Renal cortical epithelial cell (primary cell): ENCODE measurements around the gene ERN1. TPM values are rescaled to one million over a fixed set of nuclear protein-coding genes. Genes with fewer than 3 reads are reported as not detected.

Source experiments
- DNase-seq: peaks from one replicate; pipeline ENCODE4 v3.0.0-alpha.2; 2011; ENCODE audit warnings: low read depth
- total RNA-seq: library from RNA; depleted of rRNA; stranded (reverse); fragments of >200 nt; gene quantifications from 2 replicates; pipeline ENCODE4 v1.2.3, GENCODE V29; 2014

ERN1 gene
- total RNA-seq, 1 donor from 2014 or later: 10.6 TPM

DNA sequence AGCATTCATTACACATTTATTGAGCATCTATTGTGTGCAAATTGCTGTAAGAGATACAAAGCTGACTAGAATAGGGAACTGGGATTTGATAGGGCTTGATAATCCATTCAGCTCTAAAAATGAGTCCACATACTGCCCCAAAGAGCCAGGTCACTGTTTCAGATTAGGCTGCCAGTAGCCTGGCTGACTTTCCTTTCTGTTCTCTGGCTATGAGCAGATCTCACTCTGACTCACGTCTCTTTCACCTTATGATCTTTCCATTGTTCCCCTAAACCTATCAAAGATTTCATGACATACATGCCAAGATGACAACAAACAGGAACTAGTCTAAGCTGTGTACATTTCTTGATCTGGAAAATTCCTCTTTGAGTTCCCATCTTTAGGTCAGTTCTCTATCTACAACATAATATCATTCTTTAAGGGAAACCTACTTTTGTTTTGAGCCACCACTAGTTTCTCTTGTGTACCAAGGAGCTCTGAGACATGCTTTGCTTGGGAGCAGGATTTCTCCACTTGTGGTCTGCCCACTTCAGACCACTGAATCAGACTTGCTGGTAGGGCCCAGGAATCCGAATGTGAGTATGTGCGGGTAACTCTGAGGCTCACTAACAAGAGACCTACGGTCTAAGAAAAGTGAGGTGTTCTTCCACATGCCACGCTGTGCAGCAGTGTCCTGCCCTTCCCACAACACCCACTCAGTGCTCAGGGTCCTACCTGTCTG is 68.6 kb downstream of the ERN1 start:
- DNase-seq: peak; percentile 70

DNA sequence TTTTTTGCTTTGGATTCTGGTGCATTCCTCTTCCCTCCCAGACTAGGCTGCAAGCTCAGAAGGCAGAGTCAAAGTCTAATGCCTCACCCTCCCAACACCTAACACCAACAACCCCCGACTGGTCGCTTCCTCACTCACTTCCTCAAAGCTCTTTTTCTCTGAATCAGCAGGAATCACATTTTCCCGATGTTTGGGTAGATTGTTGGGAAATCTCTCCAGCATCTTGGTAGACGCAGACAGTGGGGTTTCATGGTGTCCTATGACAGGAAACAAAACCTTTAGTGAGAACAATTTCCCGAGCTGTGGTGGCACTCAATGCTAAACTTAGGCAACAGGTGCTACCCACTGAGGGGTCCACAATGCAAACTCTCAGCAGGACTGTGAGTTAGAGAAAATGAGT is 69.6 kb downstream of the ERN1 start:
- DNase-seq: no peak

GRCh38 chr17:64059756-64060155 is 70.2 kb downstream of the ERN1 start:
- no peak for DNase-seq

DNA sequence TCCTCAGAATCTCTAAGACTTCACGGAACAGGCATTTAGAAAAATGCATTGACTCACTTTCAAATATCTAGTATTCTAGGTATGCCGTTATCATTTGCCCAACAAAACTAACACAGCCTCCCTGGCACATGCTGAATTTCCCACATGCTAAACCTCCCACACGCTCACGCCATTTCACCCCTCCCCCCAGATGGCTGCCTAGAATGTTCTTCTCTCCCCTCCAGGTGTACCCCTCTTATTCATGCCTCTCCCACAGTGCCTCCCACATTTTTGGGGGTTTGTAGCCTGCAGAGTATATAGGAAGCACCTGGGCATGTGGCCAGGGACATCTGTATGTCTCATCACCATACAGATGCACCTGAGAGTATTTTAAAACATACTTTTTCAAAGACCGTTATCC is 71.3 kb downstream of the ERN1 start:
- no peak for DNase-seq

DNA sequence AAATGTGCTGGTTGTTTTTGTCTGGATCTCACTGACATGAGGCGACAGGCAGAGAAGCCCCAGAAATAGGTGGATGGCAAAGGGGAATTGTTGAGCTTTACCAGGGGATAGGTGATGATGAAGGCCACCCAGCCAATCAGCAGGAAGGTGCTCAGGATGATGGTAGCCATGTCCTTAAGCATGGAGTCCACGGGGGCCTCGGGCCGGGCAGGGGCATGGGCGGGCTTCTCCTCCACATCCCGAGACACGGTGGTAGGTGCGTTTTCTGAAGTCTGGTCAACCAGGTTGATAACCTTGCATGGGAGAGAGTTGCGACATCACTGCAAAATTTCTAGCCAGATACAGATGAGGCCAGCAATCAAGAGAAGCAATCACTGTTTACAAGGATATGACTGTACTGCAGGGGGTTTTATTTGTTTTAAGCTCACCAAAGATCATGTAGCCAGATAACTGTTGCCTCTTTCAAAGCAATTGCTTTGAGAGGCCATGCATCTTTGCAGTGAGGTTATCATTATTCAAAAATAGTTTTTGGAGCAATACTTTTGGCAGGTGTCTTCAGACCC is 72.2 kb downstream of the ERN1 start:
- no peak for DNase-seq

DNA sequence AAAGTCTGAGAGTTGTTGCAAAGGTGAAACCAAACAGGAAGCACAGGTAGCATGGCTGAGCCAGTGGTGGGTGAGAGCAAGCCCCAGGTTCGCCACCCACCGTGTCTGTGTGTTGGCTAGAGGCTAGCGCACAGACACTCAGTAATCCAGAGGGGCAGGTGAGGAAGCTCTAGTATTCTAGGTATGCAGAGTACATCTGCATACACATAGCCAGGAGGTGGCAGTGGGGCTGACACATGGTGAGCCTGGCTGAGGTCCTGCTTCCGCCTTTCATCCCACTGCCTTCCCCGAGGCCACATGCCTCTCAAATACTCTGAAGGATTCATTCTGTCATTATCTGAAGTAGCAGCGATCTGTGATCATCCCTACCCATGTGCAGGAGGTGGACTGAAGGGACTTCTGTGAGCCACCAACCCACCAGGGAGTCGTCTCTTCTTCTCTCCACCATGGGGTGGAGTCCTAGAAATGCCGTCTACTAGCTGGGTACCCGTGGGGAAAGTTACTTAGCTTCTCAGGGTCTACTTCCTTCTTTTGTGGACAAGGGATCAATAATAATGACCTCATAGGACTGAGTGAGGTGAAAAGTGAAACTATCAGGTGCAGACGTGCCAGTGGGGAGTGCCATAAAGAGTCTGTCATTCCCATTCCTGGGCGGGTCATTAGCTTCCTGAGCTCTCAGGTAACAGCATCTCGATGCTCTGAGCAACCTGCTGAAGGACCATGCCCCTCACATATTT is 73.5 kb downstream of the ERN1 start:
- no peak for DNase-seq

GRCh38 chr17:64055183-64056142 is 74.5 kb downstream of the ERN1 start:
- DNase-seq: no peak

DNA sequence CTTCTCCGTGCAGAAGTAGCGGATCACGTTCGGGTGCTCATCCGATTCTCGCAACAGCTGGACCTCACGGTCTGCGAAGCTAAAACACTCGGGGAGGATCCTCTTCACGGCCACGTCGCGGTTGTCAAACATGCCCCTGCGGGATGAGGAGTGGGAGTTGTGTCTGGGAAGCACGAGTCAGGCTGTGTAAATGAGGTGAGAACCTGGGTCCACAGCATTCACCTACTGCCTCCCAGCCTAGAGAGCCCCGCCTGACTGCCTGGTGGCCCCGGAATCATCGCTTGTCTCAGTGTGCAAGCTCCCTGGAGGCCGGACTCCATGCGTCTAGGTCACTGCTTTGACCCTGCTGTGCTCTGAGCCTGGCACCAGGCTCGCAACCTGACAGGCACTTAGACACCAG is 75.6 kb downstream of the ERN1 start:
- DNase-seq: no peak

GRCh38 chr17:64053101-64053500 is 76.8 kb downstream of the ERN1 start:
- no peak for DNase-seq

DNA sequence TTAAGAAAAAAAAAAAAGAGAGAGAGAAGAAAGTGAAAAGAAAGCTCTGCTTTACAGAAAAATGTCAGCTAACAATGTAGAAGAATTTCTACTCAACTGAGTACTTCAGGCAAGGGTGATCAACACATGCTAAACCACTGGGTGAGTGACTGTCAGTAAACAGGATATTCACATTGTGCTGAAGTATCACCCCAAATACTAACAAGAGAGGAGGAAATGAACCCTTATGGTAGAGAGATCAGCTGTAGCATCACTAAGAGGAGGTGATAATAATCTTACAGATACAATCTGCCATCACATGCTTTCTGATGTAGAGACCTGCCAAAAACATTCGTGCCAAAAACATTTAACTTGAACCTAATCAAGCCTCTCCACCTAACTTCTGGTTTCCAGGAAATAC is 78.8 kb downstream of the ERN1 start:
- DNase-seq: no peak

DNA sequence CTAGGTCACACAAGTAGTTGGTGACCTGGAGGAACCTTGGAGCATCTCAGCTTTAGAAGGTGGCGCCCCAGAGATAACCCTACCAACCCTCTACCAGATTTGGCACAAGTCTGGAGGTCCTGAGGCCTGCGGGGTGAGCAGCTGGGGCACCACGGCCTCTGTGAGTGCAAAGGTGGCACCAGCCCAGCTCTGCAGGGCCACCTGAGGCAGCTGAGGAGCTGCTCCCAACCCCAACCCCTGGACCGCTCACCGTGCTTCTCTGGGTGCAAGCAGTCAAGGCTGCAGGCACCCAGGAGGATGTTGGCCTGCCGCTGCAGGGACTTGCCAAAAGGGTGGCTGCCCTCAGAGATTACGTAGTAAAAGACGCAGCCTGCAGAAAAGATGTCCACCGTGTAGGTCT is 81.1 kb downstream of the ERN1 start:
- no peak for DNase-seq

DNA sequence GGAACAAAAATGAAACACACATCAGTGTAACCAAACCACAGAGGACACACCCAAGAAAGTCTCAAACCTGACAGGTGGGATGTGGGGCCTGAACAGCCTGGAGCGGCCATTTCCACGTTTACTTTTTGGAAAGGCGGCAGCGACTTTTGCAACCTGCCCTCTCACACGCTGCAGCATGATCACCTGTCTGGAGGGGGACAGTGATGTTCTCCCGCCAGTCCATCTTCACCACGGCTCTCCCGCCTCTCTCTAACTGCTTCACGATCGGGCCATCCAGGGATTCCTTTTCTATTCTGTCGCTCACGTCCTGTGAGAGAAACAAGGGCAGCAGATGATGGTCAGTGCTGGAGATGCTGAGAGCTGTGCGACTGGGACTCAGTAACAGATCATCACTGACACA is 84.8 kb downstream of the ERN1 start:
- no peak for DNase-seq

GRCh38 chr17:64042700-64043485 is 87.1 kb downstream of the ERN1 start:
- no peak for DNase-seq

DNA sequence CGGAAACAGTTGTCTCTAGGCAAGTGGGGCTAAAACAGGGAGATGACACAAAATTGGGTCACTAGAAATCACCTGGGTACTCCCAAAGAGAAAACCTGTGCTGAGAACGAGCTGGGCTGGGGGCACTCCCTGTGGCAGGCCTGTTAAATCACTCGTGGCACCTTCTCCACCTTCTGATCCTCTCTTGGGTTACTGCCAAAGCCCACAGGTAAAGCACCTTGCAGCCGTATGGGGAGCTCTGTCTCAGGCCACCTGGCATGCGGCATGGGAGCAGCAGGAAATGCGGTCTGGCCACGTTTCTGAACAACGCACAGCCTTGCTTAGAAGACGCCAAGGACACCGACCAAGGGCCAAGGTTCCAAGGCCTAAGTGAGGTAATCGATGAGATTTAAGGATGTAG is 88.0 kb downstream of the ERN1 start:
- DNase-seq: no peak

DNA sequence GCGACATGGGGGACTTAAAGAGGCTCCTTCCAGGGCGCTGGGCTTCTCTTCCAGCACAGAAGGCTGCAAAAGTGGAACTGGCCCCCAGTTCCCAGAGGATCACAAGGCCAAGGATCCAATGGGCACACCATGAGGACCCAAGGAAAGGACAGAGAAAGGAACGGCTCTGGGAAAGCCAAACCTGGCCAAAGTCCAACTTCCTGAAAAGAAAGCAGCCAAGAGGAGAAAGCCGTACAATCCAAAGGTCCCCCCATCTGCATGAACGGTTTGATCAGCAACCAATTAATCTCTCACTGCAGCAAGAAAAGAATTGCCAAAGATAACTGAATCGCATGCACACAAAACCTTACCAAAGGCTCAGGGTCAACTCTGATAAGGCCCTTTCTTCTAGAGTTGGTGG is 89.7 kb downstream of the ERN1 start:
- DNase-seq: no peak

GRCh38 chr17:64039106-64039400 is 90.9 kb downstream of the ERN1 start:
- DNase-seq: no peak

- DNase-seq: no peak
Observed at GRCh38 chr17:64038331-64039105, 91.4 kb downstream of the ERN1 start.

GRCh38 chr17:64037802-64038201 is 92.1 kb downstream of the ERN1 start:
- no peak for DNase-seq

DNA sequence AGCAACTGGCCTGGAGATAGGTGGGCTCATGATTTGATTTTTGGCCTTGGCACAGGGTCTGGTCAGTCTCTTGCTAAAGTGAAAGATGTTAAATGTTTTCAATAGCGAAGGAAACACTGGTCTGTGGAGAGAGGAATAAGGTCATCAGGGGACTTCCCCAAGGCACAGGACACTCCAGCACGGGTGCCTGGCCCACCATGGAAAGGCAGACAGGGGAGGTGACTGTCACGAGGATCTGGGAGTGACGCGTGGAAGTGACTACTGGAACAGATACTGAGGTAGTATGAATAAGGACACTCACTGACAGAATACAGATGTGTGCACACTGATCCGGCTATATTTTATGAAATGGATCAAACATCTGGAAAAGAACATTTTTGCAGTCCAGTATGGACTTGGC is 92.8 kb downstream of the ERN1 start:
- no peak for DNase-seq

GRCh38 chr17:64036198-64036922 is 93.6 kb downstream of the ERN1 start:
- no peak for DNase-seq
